Measurements from ENCODE around the gene PNMT.

GRCh38 chr17:39641097-39641496 is 27.2 kb upstream of the PNMT start:
- TF ChIP-seq CTCF (IDR thresholded peaks at IDR 0.05) (no peak), ZFX (IDR thresholded peaks at IDR 0.05; ENCODE audit: borderline replicate concordance) (no peak)

Measured in 22Rv1 (cell line).